ENCODE results near the gene CDC42EP2.

Gene CDC42EP2

GRCh38 chr11:65290448-65291165, 24.1 kb upstream of the CDC42EP2 start:
- H3K4me2 ChIP-seq (ENCODE audit: low read length): no peak overlapping the region
- no peaks in the 10 kb centered on the region for H3F3A ChIP-seq (ENCODE audit: control insufficient read depth, insufficient read depth)
- no peaks in the 10 kb centered on the region for H3K9me3 ChIP-seq (ENCODE audit: control insufficient read depth, insufficient read depth, low read length)
- H4K20me1 ChIP-seq (ENCODE audit: control insufficient read depth, insufficient read depth, low read depth, low read length): no peaks in the 10 kb centered on the region
- peaks cover 95% of the 10 kb centered on the region for H3K36me3 ChIP-seq (ENCODE audit: control insufficient read depth, low read length)
- H3K27ac ChIP-seq (ENCODE audit: low read depth, low read length): no peak overlapping the region
- TF ChIP-seq EZH2phosphoT487 (IDR thresholded peaks at IDR 0.05; ENCODE audit: borderline replicate concordance, low read length): no peak
- no peak for TF ChIP-seq CTCF (IDR thresholded peaks at IDR 0.05; ENCODE audit: low read depth, low read length, poor library complexity, severe bottlenecking)
- H3K9me2 ChIP-seq (replicated peaks; ENCODE audit: control insufficient read depth, low read length): no peaks in the 10 kb centered on the region
- no peaks in the 10 kb centered on the region for H3K27me3 ChIP-seq (ENCODE audit: control insufficient read depth, low read length)
- no peaks in the 10 kb centered on the region for H3K4me1 ChIP-seq (ENCODE audit: control insufficient read depth, low read length)
- H3K4me3 ChIP-seq (ENCODE audit: low read length): no peak overlapping the region
- no peaks in the 10 kb centered on the region for H3K79me2 ChIP-seq (ENCODE audit: control insufficient read depth, low read length)

GRCh38 chr11:65291613-65292012, 23.1 kb upstream of the CDC42EP2 start:
- H3K4me1 ChIP-seq (ENCODE audit: control insufficient read depth, low read length): no peaks in the 10 kb centered on the region
- no peaks in the 10 kb centered on the region for H3K9me2 ChIP-seq (replicated peaks; ENCODE audit: control insufficient read depth, low read length)
- H3K4me3 ChIP-seq (ENCODE audit: low read length): no peak overlapping the region
- H4K20me1 ChIP-seq (ENCODE audit: control insufficient read depth, insufficient read depth, low read depth, low read length): no peaks in the 10 kb centered on the region
- no peaks in the 10 kb centered on the region for H3K9me3 ChIP-seq (ENCODE audit: control insufficient read depth, insufficient read depth, low read length)
- no peaks in the 10 kb centered on the region for H3K79me2 ChIP-seq (ENCODE audit: control insufficient read depth, low read length)
- no peaks in the 10 kb centered on the region for H3F3A ChIP-seq (ENCODE audit: control insufficient read depth, insufficient read depth)
- no peak overlapping the region for H3K4me2 ChIP-seq (ENCODE audit: low read length)
- peaks cover 95% of the 10 kb centered on the region for H3K36me3 ChIP-seq (ENCODE audit: control insufficient read depth, low read length)
- no peaks in the 10 kb centered on the region for H3K27me3 ChIP-seq (ENCODE audit: control insufficient read depth, low read length)
- no peak overlapping the region for H3K27ac ChIP-seq (ENCODE audit: low read depth, low read length)
- TF ChIP-seq CTCF (IDR thresholded peaks at IDR 0.05; ENCODE audit: low read depth, low read length, poor library complexity, severe bottlenecking) (no peak), EZH2phosphoT487 (IDR thresholded peaks at IDR 0.05; ENCODE audit: borderline replicate concordance, low read length) (no peak)

- TF ChIP-seq EZH2phosphoT487 (IDR thresholded peaks at IDR 0.05; ENCODE audit: borderline replicate concordance, low read length): no peak
- no peak for TF ChIP-seq CTCF (IDR thresholded peaks at IDR 0.05; ENCODE audit: low read depth, low read length, poor library complexity, severe bottlenecking)
- Histone ChIP-seq H3K4me1 (ENCODE audit: control insufficient read depth, low read length) (no peaks in the 10 kb centered on the region), H3K79me2 (ENCODE audit: control insufficient read depth, low read length) (no peaks in the 10 kb centered on the region), H3K4me2 (ENCODE audit: low read length) (no peak overlapping the region), H3F3A (ENCODE audit: control insufficient read depth, insufficient read depth) (no peaks in the 10 kb centered on the region), H3K27ac (ENCODE audit: low read depth, low read length) (no peak overlapping the region), H3K9me3 (ENCODE audit: control insufficient read depth, insufficient read depth, low read length) (no peaks in the 10 kb centered on the region), H3K36me3 (ENCODE audit: control insufficient read depth, low read length) (peaks cover 90% of the 10 kb centered on the region), H3K4me3 (ENCODE audit: low read length) (no peak overlapping the region), H4K20me1 (ENCODE audit: control insufficient read depth, insufficient read depth, low read depth, low read length) (no peaks in the 10 kb centered on the region), H3K27me3 (ENCODE audit: control insufficient read depth, low read length) (no peaks in the 10 kb centered on the region), H3K9me2 (replicated peaks; ENCODE audit: control insufficient read depth, low read length) (no peaks in the 10 kb centered on the region)
These were observed 21.8 kb upstream of the CDC42EP2 start for GRCh38 chr11:65292890-65293289.

All from DOHH2 (cell line).